Measurements from ENCODE around the gene SCARB1. TPM values are rescaled to one million over a fixed set of nuclear protein-coding genes. Genes with fewer than 3 reads are reported as not detected.

The SCARB1 gene
- total RNA-seq, 1 donor from 2014 or later, result 44.5 TPM

- Mint-ChIP-seq H3K27me3 (ENCODE audit: low read depth, unreplicated experiment) (no peaks in the 10 kb centered on the region), H3K27ac (ENCODE audit: unreplicated experiment) (no peak overlapping the region), H3K4me1 (ENCODE audit: low read depth, unreplicated experiment) (peaks cover 10% of the 10 kb centered on the region), H3K9me3 (ENCODE audit: unreplicated experiment) (peaks cover 2% of the 10 kb centered on the region), H3K4me3 (ENCODE audit: unreplicated experiment) (no peak overlapping the region), H3K36me3 (ENCODE audit: low read depth, unreplicated experiment) (peaks cover 11% of the 10 kb centered on the region)
- H3K36me3 ChIP-seq (ENCODE audit: insufficient read depth, low read length), result no peaks in the 10 kb centered on the region
- H3K9me3 ChIP-seq (ENCODE audit: insufficient read depth, low read depth, low read length), result no peaks in the 10 kb centered on the region
- no peak overlapping the region for H3K27ac ChIP-seq (ENCODE audit: low read depth, low read length)
- FAIRE-seq (no peak), DNase-seq (ENCODE audit: low read depth) (no peak)
- no peaks in the 10 kb centered on the region for H3K27me3 ChIP-seq (ENCODE audit: insufficient read depth, low read length)
- no peak for TF ChIP-seq EZH2 (IDR thresholded peaks at IDR 0.05; ENCODE audit: insufficient read depth, low read length)
- TF ChIP-seq CTCF (IDR thresholded peaks at IDR 0.05; ENCODE audit: insufficient read depth, low read depth, low read length), result no peak
- no peak overlapping the region for H3K4me3 ChIP-seq (ENCODE audit: insufficient read depth, low read depth, low read length)
- no peak overlapping the region for H2AFZ ChIP-seq (ENCODE audit: low read depth, low read length)
- peaks cover 23% of the 10 kb centered on the region for H4K20me1 ChIP-seq (ENCODE audit: insufficient read depth, low read length)
- H3K4me2 ChIP-seq (ENCODE audit: low read length), result no peak overlapping the region
- H3K9ac ChIP-seq (ENCODE audit: low read length), result no peak overlapping the region
- H3K79me2 ChIP-seq (ENCODE audit: insufficient read depth, low read length), result no peaks in the 10 kb centered on the region
- H3K4me1 ChIP-seq (ENCODE audit: insufficient read depth, low read length), result peaks cover 9% of the 10 kb centered on the region
Observed at GRCh38 chr12:124842800-124843510, 20.7 kb downstream of the SCARB1 start.

GRCh38 chr12:124842073-124842749, 21.5 kb downstream of the SCARB1 start:
- Histone ChIP-seq H3K4me3 (ENCODE audit: insufficient read depth, low read depth, low read length) (no peak overlapping the region), H3K9me3 (ENCODE audit: insufficient read depth, low read depth, low read length) (no peaks in the 10 kb centered on the region), H3K27ac (ENCODE audit: low read depth, low read length) (no peak overlapping the region), H3K36me3 (ENCODE audit: insufficient read depth, low read length) (no peaks in the 10 kb centered on the region), H3K4me2 (ENCODE audit: low read length) (no peak overlapping the region), H3K79me2 (ENCODE audit: insufficient read depth, low read length) (no peaks in the 10 kb centered on the region), H2AFZ (ENCODE audit: low read depth, low read length) (no peak overlapping the region), H3K9ac (ENCODE audit: low read length) (no peak overlapping the region), H3K4me1 (ENCODE audit: insufficient read depth, low read length) (peaks cover 8% of the 10 kb centered on the region), H3K27me3 (ENCODE audit: insufficient read depth, low read length) (no peaks in the 10 kb centered on the region), H4K20me1 (ENCODE audit: insufficient read depth, low read length) (peaks cover 21% of the 10 kb centered on the region)
- H3K36me3 Mint-ChIP-seq (ENCODE audit: low read depth, unreplicated experiment), result peaks cover 11% of the 10 kb centered on the region
- H3K4me3 Mint-ChIP-seq (ENCODE audit: unreplicated experiment), result no peak overlapping the region
- H3K27me3 Mint-ChIP-seq (ENCODE audit: low read depth, unreplicated experiment), result no peaks in the 10 kb centered on the region
- peaks cover 2% of the 10 kb centered on the region for H3K9me3 Mint-ChIP-seq (ENCODE audit: unreplicated experiment)
- H3K27ac Mint-ChIP-seq (ENCODE audit: unreplicated experiment), result no peak overlapping the region
- TF ChIP-seq EZH2 (IDR thresholded peaks at IDR 0.05; ENCODE audit: insufficient read depth, low read length) (no peak), CTCF (IDR thresholded peaks at IDR 0.05; ENCODE audit: insufficient read depth, low read depth, low read length) (no peak)
- no peak for DNase-seq (ENCODE audit: low read depth)
- H3K4me1 Mint-ChIP-seq (ENCODE audit: low read depth, unreplicated experiment), result peaks cover 6% of the 10 kb centered on the region
- FAIRE-seq, result no peak

- H4K20me1 ChIP-seq (ENCODE audit: insufficient read depth, low read length), result peaks cover 19% of the 10 kb centered on the region
- no peaks in the 10 kb centered on the region for H3K9me3 ChIP-seq (ENCODE audit: insufficient read depth, low read depth, low read length)
- H3K27ac Mint-ChIP-seq (ENCODE audit: unreplicated experiment), result peak overlapping the region; percentile 75
- FAIRE-seq (no peak), DNase-seq (ENCODE audit: low read depth) (no peak)
- peaks cover 11% of the 10 kb centered on the region for H3K36me3 Mint-ChIP-seq (ENCODE audit: low read depth, unreplicated experiment)
- H3K27ac ChIP-seq (ENCODE audit: low read depth, low read length), result no peak overlapping the region
- peaks cover 8% of the 10 kb centered on the region for H3K4me1 ChIP-seq (ENCODE audit: insufficient read depth, low read length)
- H2AFZ ChIP-seq (ENCODE audit: low read depth, low read length), result no peak overlapping the region
- no peaks in the 10 kb centered on the region for H3K27me3 Mint-ChIP-seq (ENCODE audit: low read depth, unreplicated experiment)
- no peak overlapping the region for H3K9ac ChIP-seq (ENCODE audit: low read length)
- H3K4me2 ChIP-seq (ENCODE audit: low read length), result no peak overlapping the region
- no peaks in the 10 kb centered on the region for H3K79me2 ChIP-seq (ENCODE audit: insufficient read depth, low read length)
- H3K4me3 Mint-ChIP-seq (ENCODE audit: unreplicated experiment), result no peak overlapping the region
- no peak for TF ChIP-seq CTCF (IDR thresholded peaks at IDR 0.05; ENCODE audit: insufficient read depth, low read depth, low read length)
- no peak for TF ChIP-seq EZH2 (IDR thresholded peaks at IDR 0.05; ENCODE audit: insufficient read depth, low read length)
- no peak overlapping the region for H3K4me3 ChIP-seq (ENCODE audit: insufficient read depth, low read depth, low read length)
- no peaks in the 10 kb centered on the region for H3K36me3 ChIP-seq (ENCODE audit: insufficient read depth, low read length)
- H3K4me1 Mint-ChIP-seq (ENCODE audit: low read depth, unreplicated experiment), result peaks cover 6% of the 10 kb centered on the region
- no peaks in the 10 kb centered on the region for H3K27me3 ChIP-seq (ENCODE audit: insufficient read depth, low read length)
- H3K9me3 Mint-ChIP-seq (ENCODE audit: unreplicated experiment), result peaks cover 2% of the 10 kb centered on the region
Observed at GRCh38 chr12:124841558-124841945, 22.1 kb downstream of the SCARB1 start.

Data from astrocyte (in vitro differentiated cells and primary cell).